Caco-2 (cell line): Measurements from ENCODE around the gene ARG1. TPM values are rescaled to one million over a fixed set of nuclear protein-coding genes. Genes with fewer than 3 reads are reported as not detected.

Source experiments
- BruUV-seq: library from RNA; stranded (reverse); fragments of 400-500 nt; replicated peaks from 2 replicates; lab custom pipeline; 2021; lab: Mats Ljungman, UMichigan
- CTCF ChIA-PET: fragments of 300-600 bp; sonication (Branson Sonifier 250); formaldehyde crosslinking; loops from one replicate; lab custom pipeline; 2022; ENCODE audit warnings: antibody characterized with exemption; lab: Charles Lee
- POLR2A ChIA-PET: fragments of 300-600 bp; sonication (Branson Sonifier 250); formaldehyde crosslinking; loops from one replicate; lab custom pipeline; 2022; ENCODE audit warnings: antibody characterized with exemption; lab: Charles Lee
- DNase-seq, 2 experiments: peaks; one replicate each; pipeline versions ENCODE4 v3.0.0 to v3.0.0-alpha.2; 2020 to 2022
- H3K27me3 ChIP-seq: replicated peaks from 2 replicates; pipeline ENCODE4 v1.6.0; 2011; ENCODE audit warnings: low read length; ENCODE audit not compliant: control insufficient read depth, insufficient read depth
- H3K36me3 ChIP-seq: 2 replicates; pipeline ENCODE4 v1.5.1; 2011; ENCODE audit warnings: low read length; ENCODE audit not compliant: control insufficient read depth, insufficient read depth
- H3K4me1 ChIP-seq: fragments of 250-450 bp; sonication (Bioruptor Pico); 2 replicates; pipeline ENCODE4 v1.5.1; 2020; ENCODE audit warnings: mild to moderate bottlenecking
- H3K4me3 ChIP-seq: 2 replicates; pipeline ENCODE4 v1.5.1; 2011; ENCODE audit warnings: low read depth, mild to moderate bottlenecking, control low read depth, low read length
- H3K9me3 ChIP-seq: fragments of 250-450 bp; sonication (Bioruptor Pico); 2 replicates; pipeline ENCODE4 v1.5.1; 2020; ENCODE audit warnings: mild to moderate bottlenecking, moderate library complexity
- H3K27ac Mint-ChIP-seq: one replicate; pipeline ENCODE4 v1.8.0; 2022; ENCODE audit warnings: mixed read lengths; ENCODE audit not compliant: unreplicated experiment
- H3K27me3 Mint-ChIP-seq: one replicate; pipeline ENCODE4 v1.8.0; 2022; ENCODE audit warnings: mixed read lengths; ENCODE audit not compliant: insufficient read depth, unreplicated experiment
- H3K36me3 Mint-ChIP-seq: one replicate; pipeline ENCODE4 v1.8.0; 2022; ENCODE audit warnings: mild to moderate bottlenecking, mixed read lengths; ENCODE audit not compliant: insufficient read depth, unreplicated experiment
- H3K4me1 Mint-ChIP-seq: one replicate; pipeline ENCODE4 v1.8.0; 2022; ENCODE audit warnings: low read depth, mixed read lengths; ENCODE audit not compliant: unreplicated experiment
- H3K4me3 Mint-ChIP-seq: one replicate; pipeline ENCODE4 v1.8.0; 2022; ENCODE audit warnings: mild to moderate bottlenecking, moderate library complexity, mixed read lengths; ENCODE audit not compliant: unreplicated experiment
- H3K9me3 Mint-ChIP-seq: one replicate; pipeline ENCODE4 v1.8.0; 2022; ENCODE audit warnings: mixed read lengths; ENCODE audit not compliant: unreplicated experiment
- CTCF ChIP-seq, 2 experiments: fragments of 200-600 bp in 1 of 2; IDR thresholded peaks; 1 replicate in 1 of 2; 2 replicates in 1 of 2; pipeline versions ENCODE4 v1.5.1 to v1.8.0; 2011 to 2022; ENCODE audit warnings: antibody characterized with exemption in 1 of 2, control low read depth in 1 of 2, inconsistent platforms in 1 of 2, low read depth in 1 of 2, low read length in 1 of 2, mild to moderate bottlenecking in 1 of 2, moderate library complexity in 1 of 2; ENCODE audit not compliant: insufficient read depth in 1 of 2, severe bottlenecking in 1 of 2, unreplicated experiment in 1 of 2
- intact Hi-C: fragments of 100-400 bp; cut with micrococcal nuclease; formaldehyde crosslinking; loops from one replicate; pipeline ENCODE4 v1.10.0; 2022; ENCODE audit not compliant: unreplicated experiment
- total RNA-seq: library from RNA; stranded (reverse); gene quantifications from 2 replicates; pipeline ENCODE4 v1.2.3, GENCODE V29; 2022

The ARG1 gene
- total RNA-seq, 1 experiment from 2014 or later: not detected

GRCh38 chr6:131594074-131594473 is 21.0 kb downstream of the ARG1 start:
- TF ChIP-seq CTCF (IDR thresholded peaks at IDR 0.05; ENCODE audit: insufficient read depth in 1 of 2, low read depth in 1 of 2, low read length in 1 of 2, severe bottlenecking in 1 of 2, unreplicated experiment in 1 of 2): no peak
- Mint-ChIP-seq H3K27me3 (no peaks in the 10 kb centered on the region), H3K4me3 (no peak overlapping the region), H3K4me1 (no peaks in the 10 kb centered on the region), H3K27ac (no peak overlapping the region), H3K36me3 (peaks cover 20% of the 10 kb centered on the region), H3K9me3 (no peaks in the 10 kb centered on the region)
- CTCF ChIA-PET: no interaction called here
- BruUV-seq: no TSS peak
- DNase-seq: no peak
- no peaks in the 10 kb centered on the region for H3K4me1 ChIP-seq
- no peaks in the 10 kb centered on the region for H3K9me3 ChIP-seq
- intact Hi-C loops: no loop called here
- no peak overlapping the region for H3K4me3 ChIP-seq
- POLR2A ChIA-PET: no interaction called here
- no peaks in the 10 kb centered on the region; the same call in 1 of the 2 replicates for H3K36me3 ChIP-seq
- H3K27me3 ChIP-seq: no peaks in the 10 kb centered on the region

GRCh38 chr6:131597446-131597845 is 24.4 kb downstream of the ARG1 start:
- H3K9me3 ChIP-seq: no peaks in the 10 kb centered on the region
- Mint-ChIP-seq H3K27ac (no peak overlapping the region), H3K4me3 (no peak overlapping the region), H3K9me3 (no peaks in the 10 kb centered on the region), H3K36me3 (peaks cover 15% of the 10 kb centered on the region), H3K27me3 (no peaks in the 10 kb centered on the region), H3K4me1 (no peaks in the 10 kb centered on the region)
- BruUV-seq: no TSS peak
- H3K27me3 ChIP-seq: no peaks in the 10 kb centered on the region
- ChIA-PET CTCF (no interaction called here), POLR2A (no interaction called here)
- peak in 1 of 2 experiments; percentile 1 for DNase-seq
- no peak overlapping the region for H3K4me3 ChIP-seq
- H3K4me1 ChIP-seq: no peaks in the 10 kb centered on the region
- peak; percentile 26 to 56 for TF ChIP-seq CTCF (IDR thresholded peaks at IDR 0.05; ENCODE audit: insufficient read depth in 1 of 2, low read depth in 1 of 2, low read length in 1 of 2, severe bottlenecking in 1 of 2, unreplicated experiment in 1 of 2)
- intact Hi-C loops: no loop called here
- no peaks in the 10 kb centered on the region; the same call in 1 of the 2 replicates for H3K36me3 ChIP-seq

GRCh38 chr6:131600716-131601115 is 27.7 kb downstream of the ARG1 start:
- ChIA-PET POLR2A (no interaction called here), CTCF (no interaction called here)
- no peak for DNase-seq
- no peak overlapping the region for H3K4me3 Mint-ChIP-seq
- TF ChIP-seq CTCF (IDR thresholded peaks at IDR 0.05; ENCODE audit: insufficient read depth in 1 of 2, low read depth in 1 of 2, low read length in 1 of 2, severe bottlenecking in 1 of 2, unreplicated experiment in 1 of 2): no peak
- intact Hi-C loops: no loop called here
- no TSS peak for BruUV-seq
- H3K4me1 Mint-ChIP-seq: no peaks in the 10 kb centered on the region
- no peaks in the 10 kb centered on the region for H3K27me3 Mint-ChIP-seq
- H3K36me3 ChIP-seq: no peaks in the 10 kb centered on the region; the same call in 1 of the 2 replicates
- H3K9me3 ChIP-seq: no peaks in the 10 kb centered on the region
- H3K9me3 Mint-ChIP-seq: no peaks in the 10 kb centered on the region
- H3K4me1 ChIP-seq: no peaks in the 10 kb centered on the region
- H3K4me3 ChIP-seq: no peak overlapping the region
- no peaks in the 10 kb centered on the region for H3K27me3 ChIP-seq
- no peak overlapping the region for H3K27ac Mint-ChIP-seq
- H3K36me3 Mint-ChIP-seq: peaks cover 28% of the 10 kb centered on the region
